ENCODE results near the gene PDE6C. TPM values are rescaled to one million over a fixed set of nuclear protein-coding genes. Genes with fewer than 3 reads are reported as not detected.
A peak's percentile ranks its signal among the peaks of the same experiment; 100 is the strongest.

Gene PDE6C
- total RNA-seq, result not detected

- Histone ChIP-seq H3K27me3 (no peaks in the 10 kb centered on the region), H3K27ac (no peak within 1 kb of the TSS), H3K9me3 (no peaks in the 10 kb centered on the region), H3K4me3 (no peak within 1 kb of the TSS), H3K36me3 (no peaks in the 10 kb centered on the region), H3K4me1 (no peaks in the 10 kb centered on the region)
- DNase-seq, result no peak
- TF ChIP-seq CTCF (IDR thresholded peaks at IDR 0.05) (no peak), POLR2A (IDR thresholded peaks at IDR 0.05) (no peak)
Measured at GRCh38 chr10:93612311-93612710, at the start of gene PDE6C. PDE6C (plus strand) TSS chr10:93612537; CDS start chr10:93612726, 189 bp downstream.

- H3K36me3 ChIP-seq, result no peaks in the 10 kb centered on the region
- peaks cover 0 to 13% (median 0%) of the 10 kb centered on the region in 4 donors for H3K4me1 ChIP-seq
- H3K9me3 ChIP-seq, result no peaks in the 10 kb centered on the region
- H3K27me3 ChIP-seq, result peaks cover 0 to 7% of the 10 kb centered on the region in 2 donors
- DNase-seq, result no peak
- H3K27ac ChIP-seq, result no peak overlapping the region
- no peak overlapping the region for H3K4me3 ChIP-seq
- no peak for TF ChIP-seq POLR2A (IDR thresholded peaks at IDR 0.05)
- no peak for TF ChIP-seq CTCF (IDR thresholded peaks at IDR 0.05)
Measured at GRCh38 chr10:93565446-93565845, 46.9 kb upstream of the PDE6C start.

GRCh38 chr10:93566435-93567276, 45.7 kb upstream of the PDE6C start, which contains the start of gene FFAR4:
FFAR4 (plus strand) TSS chr10:93566665; CDS start chr10:93566721, 56 bp downstream.
- peak in 2 of 3 donors; percentile 50 to 69 for DNase-seq
- Histone ChIP-seq H3K9me3 (no peaks in the 10 kb centered on the region), H3K27me3 (peaks cover 0 to 7% of the 10 kb centered on the region in 2 donors), H3K4me3 (peak within 1 kb of the TSS in 2 of 4 donors; percentile 35 to 44), H3K27ac (no peak within 1 kb of the TSS), H3K4me1 (peaks cover 0 to 13% (median 0%) of the 10 kb centered on the region in 4 donors), H3K36me3 (no peaks in the 10 kb centered on the region)
- TF ChIP-seq CTCF (IDR thresholded peaks at IDR 0.05) (no peak), POLR2A (IDR thresholded peaks at IDR 0.05) (no peak)

GRCh38 chr10:93567277-93568104, 44.8 kb upstream of the PDE6C start:
- Histone ChIP-seq H3K27me3 (peaks cover 0 to 7% of the 10 kb centered on the region in 2 donors), H3K27ac (no peak overlapping the region)
- no peak for DNase-seq

More at GRCh38 chr10:93567277-93568104, 44.8 kb upstream of the PDE6C start:
- TF ChIP-seq CTCF (IDR thresholded peaks at IDR 0.05) (no peak), POLR2A (IDR thresholded peaks at IDR 0.05) (no peak)
- peak overlapping the region in 2 of 4 donors; percentile 35 to 44 for H3K4me3 ChIP-seq
- no peaks in the 10 kb centered on the region for H3K36me3 ChIP-seq
- peaks cover 0 to 13% (median 0%) of the 10 kb centered on the region in 4 donors for H3K4me1 ChIP-seq
- H3K9me3 ChIP-seq, result no peaks in the 10 kb centered on the region
